Fibroblast of lung (primary cell): ENCODE measurements around the gene CST3.

Source experiments
- CTCF ChIP-seq, 2 donors: IDR thresholded peaks in 1 of 2; conservative IDR thresholded peaks in 1 of 2; 1 replicate in 1 of 2; 2 replicates in 1 of 2; pipeline ENCODE4 v1.5.1; 2011 to 2012; ENCODE audit warnings: low read length in 2 of 2, control low read depth in 1 of 2, inconsistent platforms in 1 of 2, low read depth in 1 of 2, mild to moderate bottlenecking in 1 of 2
- EZH2 ChIP-seq: IDR thresholded peaks from 2 replicates; pipeline ENCODE4 v1.5.1; 2012; ENCODE audit warnings: low read length, control low read depth, mild to moderate bottlenecking; ENCODE audit errors: missing control alignments

DNA sequence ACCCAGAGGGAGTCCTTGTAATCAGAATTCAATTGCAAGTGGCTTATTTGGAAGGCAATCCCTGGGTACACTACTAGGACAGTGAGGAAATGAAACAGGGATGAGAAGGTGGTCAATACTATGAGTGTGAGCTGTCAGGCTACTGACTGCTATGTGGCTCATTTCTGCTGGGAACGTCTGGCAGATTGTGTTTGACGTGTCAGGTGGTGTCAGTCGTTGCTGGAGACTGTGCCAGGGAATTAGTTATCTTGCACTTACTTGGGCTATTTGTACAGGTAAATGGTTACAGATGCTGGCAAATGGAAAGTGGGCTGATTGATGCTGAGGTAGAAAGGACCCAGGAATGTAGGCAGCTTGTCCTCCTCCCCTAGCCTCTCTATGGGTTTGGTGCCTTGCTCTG is 33.7 kb upstream of the CST3 start:
- TF ChIP-seq CTCF (conservative IDR thresholded peaks at IDR 0.05 in 1 of 2, IDR thresholded peaks at IDR 0.05 in 1 of 2; ENCODE audit: low read depth in 1 of 2, low read length in 2 of 2): no peak
- TF ChIP-seq EZH2: no peak
